ENCODE results near the gene LOXHD1.

- no peak for TF ChIP-seq CTCF (IDR thresholded peaks at IDR 0.05)
- no peak for TF ChIP-seq POLR2A (IDR thresholded peaks at IDR 0.05)
Observed at GRCh38 chr18:46619559-46619958, 37.5 kb downstream of the LOXHD1 start.
